ENCODE data around the gene KANSL1.

DNA sequence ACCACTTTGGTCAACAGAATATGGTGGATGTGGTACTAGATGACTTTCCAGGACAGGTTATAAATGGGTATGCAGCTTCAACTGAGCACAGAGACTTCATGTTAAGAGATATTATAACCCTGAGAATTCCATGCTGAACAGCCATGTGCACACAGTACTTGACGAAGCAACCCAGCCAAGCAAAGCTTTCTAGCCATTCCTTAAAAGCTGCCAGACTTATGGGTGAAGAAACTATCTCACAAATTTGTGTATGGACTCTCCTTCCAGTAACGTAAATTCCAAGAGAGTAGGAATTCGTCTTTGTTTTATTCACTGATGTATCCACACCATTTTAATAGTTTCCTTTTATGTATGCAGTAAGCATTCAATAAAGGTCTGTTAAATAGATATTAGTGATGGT lies 76.1 kb downstream of the KANSL1 start:
- no peak for TF ChIP-seq CTCF (IDR thresholded peaks at IDR 0.05; ENCODE audit: insufficient read depth, low read length, poor library complexity, severe bottlenecking)
- no peak for TF ChIP-seq EZH2phosphoT487 (conservative IDR thresholded peaks at IDR 0.05; ENCODE audit: low read length)

Data from SU-DHL-6 (cell line).